Mesodermal cell (in vitro differentiated cells): ENCODE data around the gene PLEKHA6.

Source experiments
- H3K27ac ChIP-seq: 2 replicates; pipeline ENCODE4 v1.7.0; 2013; ENCODE audit warnings: mild to moderate bottlenecking, low read depth, low read length, moderate library complexity; ENCODE audit not compliant: severe bottlenecking
- H3K36me3 ChIP-seq: 2 replicates; pipeline ENCODE4 v1.7.1; 2013; ENCODE audit warnings: mild to moderate bottlenecking, low read length, moderate library complexity; ENCODE audit not compliant: control insufficient read depth, insufficient read depth
- H3K4me1 ChIP-seq: one replicate; pipeline ENCODE4 v1.7.1; 2013; ENCODE audit warnings: mild to moderate bottlenecking, low read length; ENCODE audit not compliant: insufficient read depth, control insufficient read depth, poor library complexity, severe bottlenecking
- H3K4me3 ChIP-seq: 2 replicates; pipeline ENCODE4 v1.7.0; 2013; ENCODE audit warnings: low read length, control low read depth, mild to moderate bottlenecking; ENCODE audit not compliant: insufficient read depth, poor library complexity, severe bottlenecking; ENCODE audit errors: extremely low read depth
- H3K9me3 ChIP-seq: 2 replicates; pipeline ENCODE4 v1.7.1; 2013; ENCODE audit warnings: mild to moderate bottlenecking, low read length, moderate library complexity; ENCODE audit not compliant: control insufficient read depth
- WGBS, 2 experiments: methylation state at CpG; one replicate each; pipeline ENCODE4 v1.1.5; 2013; ENCODE audit warnings: missing lambda C conversion rate in 2 of 2; ENCODE audit not compliant: insufficient coverage in 2 of 2; 5-methylcytosine and 5-hydroxymethylcytosine counted together

PLEKHA6 gene

DNA sequence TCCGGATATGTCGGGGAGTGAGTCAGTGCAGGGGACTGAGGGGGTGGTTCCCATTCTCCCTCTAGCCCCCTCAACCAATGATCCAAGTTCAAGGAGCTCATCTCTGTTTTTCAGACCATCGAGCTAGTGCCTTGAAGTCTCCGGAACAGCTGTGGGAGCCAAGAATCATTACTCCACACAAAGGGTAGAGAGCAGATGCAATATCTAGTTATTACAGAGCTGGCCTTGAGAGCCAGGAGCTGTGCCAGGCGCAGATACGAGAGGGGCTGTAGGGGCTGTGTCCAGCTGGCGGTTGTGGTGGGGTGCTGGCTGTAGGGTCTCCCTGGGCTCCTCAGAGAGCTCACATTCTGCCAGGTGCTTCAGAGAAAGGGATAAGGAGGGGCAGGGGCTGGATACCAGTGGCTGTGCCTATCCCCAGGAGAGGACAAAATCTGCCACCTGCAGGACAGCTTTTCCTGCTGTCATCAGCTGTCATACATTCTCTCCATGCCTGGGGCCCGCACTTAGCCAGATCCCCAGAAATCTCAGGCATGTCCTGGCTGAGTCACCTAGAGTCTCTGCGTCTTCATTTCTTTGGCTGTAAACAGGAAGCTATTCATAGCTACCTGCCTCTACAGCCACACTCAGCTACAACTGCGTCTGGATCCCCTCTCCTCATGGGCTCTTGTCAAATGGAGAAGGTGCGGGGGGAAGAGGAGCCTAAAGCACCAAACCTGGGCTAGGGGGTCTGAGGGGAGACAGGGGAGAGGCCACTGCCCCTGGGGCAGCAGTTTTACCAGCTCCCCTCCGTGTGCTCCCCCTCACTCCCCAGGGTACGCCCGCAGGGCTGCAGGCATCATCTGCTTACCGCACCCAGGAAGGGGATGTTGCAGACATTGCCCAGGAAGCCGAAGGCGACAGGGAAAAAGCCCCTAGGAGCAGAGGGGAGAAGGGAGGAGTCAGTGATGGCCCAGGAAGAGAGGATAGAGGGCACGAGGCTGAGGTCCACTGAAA lies 161.1 kb downstream of the PLEKHA6 start:
- WGBS, 2 experiments: 86 to 87% methylated on average over 8 to 10 of the region's 18 CpGs
- Histone ChIP-seq H3K36me3 (no peaks in the 10 kb centered on the region), H3K9me3 (no peaks in the 10 kb centered on the region), H3K4me3 (no peak overlapping the region), H3K27ac (peak overlapping the region; percentile 41), H3K4me1 (peaks cover 50% of the 10 kb centered on the region)

- no peaks in the 10 kb centered on the region for H3K9me3 ChIP-seq
- no peak overlapping the region for H3K27ac ChIP-seq
- peaks cover 50% of the 10 kb centered on the region for H3K4me1 ChIP-seq
- WGBS, 2 experiments: 80 to 94% methylated on average over 3 to 4 of the region's 5 CpGs
- H3K4me3 ChIP-seq: no peak overlapping the region
- H3K36me3 ChIP-seq: no peaks in the 10 kb centered on the region
These were observed 162.7 kb downstream of the PLEKHA6 start for GRCh38 chr1:204197068-204197467.

- Histone ChIP-seq H3K4me1 (peaks cover 50% of the 10 kb centered on the region), H3K27ac (peak within 1 kb of the TSS; percentile 2), H3K36me3 (no peaks in the 10 kb centered on the region), H3K9me3 (no peaks in the 10 kb centered on the region), H3K4me3 (no peak within 1 kb of the TSS)
- 65 to 85% methylated on average over 10 to 12 of the region's 18 CpGs for WGBS, 2 experiments
These were observed 163.5 kb downstream of the PLEKHA6 start, which contains the start of gene KISS1 for GRCh38 chr1:204196068-204196795. TSS of gene KISS1 (minus strand) at chr1:204196491. CDS start at chr1:204192876, 3,615 bp downstream.

DNA sequence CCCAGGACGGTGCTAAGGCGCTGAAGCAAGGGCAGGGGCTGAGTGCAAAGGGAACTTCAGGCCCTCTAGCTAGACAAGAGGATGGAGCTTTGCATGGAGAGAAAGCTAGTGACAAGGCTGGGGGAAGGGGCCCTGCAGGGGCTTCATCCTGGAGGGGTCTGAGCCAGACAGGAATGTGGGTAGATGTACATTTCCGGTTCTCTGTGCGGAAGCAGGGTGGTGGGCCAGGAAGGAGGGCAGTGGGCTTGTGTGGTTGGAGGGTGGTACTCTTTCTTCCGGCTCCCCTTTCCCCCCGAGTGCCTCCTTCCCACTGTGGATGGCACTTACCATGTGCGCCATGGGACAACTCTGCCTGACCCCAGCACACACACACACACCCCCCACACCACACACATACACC lies 165.0 kb downstream of the PLEKHA6 start:
- no peak overlapping the region for H3K4me3 ChIP-seq
- H3K9me3 ChIP-seq: no peaks in the 10 kb centered on the region
- H3K36me3 ChIP-seq: no peaks in the 10 kb centered on the region
- no peak overlapping the region for H3K27ac ChIP-seq
- WGBS, 2 experiments: 79 to 82% methylated on average over 2 of the region's 7 CpGs
- H3K4me1 ChIP-seq: peaks cover 42% of the 10 kb centered on the region

DNA sequence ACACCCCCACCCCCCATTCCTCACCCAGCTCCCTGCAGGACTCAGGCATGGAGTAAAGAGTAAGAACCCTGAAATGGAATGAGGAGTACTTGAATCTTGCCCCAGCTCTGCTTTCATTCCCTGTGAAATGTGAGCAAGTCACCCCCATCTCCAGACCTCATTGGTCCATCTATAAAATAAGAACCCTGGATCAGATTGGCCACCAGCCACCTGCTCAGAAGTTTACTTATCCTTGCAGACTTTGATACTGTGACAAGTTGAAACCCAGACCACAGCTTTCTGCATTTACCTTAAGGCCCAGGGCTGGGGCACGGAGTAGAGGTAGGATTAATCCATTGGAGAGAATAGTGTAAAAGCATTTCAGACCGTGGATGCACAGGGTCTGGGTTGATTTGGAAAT lies 165.6 kb downstream of the PLEKHA6 start:
- Histone ChIP-seq H3K4me1 (peaks cover 35% of the 10 kb centered on the region), H3K27ac (no peak overlapping the region), H3K36me3 (no peaks in the 10 kb centered on the region), H3K4me3 (no peak overlapping the region), H3K9me3 (no peaks in the 10 kb centered on the region)
- 86% methylated on average over 1 of the region's 2 CpGs; no CpG with 5 or more reads in 1 of the 2 experiments for WGBS, 2 experiments

DNA sequence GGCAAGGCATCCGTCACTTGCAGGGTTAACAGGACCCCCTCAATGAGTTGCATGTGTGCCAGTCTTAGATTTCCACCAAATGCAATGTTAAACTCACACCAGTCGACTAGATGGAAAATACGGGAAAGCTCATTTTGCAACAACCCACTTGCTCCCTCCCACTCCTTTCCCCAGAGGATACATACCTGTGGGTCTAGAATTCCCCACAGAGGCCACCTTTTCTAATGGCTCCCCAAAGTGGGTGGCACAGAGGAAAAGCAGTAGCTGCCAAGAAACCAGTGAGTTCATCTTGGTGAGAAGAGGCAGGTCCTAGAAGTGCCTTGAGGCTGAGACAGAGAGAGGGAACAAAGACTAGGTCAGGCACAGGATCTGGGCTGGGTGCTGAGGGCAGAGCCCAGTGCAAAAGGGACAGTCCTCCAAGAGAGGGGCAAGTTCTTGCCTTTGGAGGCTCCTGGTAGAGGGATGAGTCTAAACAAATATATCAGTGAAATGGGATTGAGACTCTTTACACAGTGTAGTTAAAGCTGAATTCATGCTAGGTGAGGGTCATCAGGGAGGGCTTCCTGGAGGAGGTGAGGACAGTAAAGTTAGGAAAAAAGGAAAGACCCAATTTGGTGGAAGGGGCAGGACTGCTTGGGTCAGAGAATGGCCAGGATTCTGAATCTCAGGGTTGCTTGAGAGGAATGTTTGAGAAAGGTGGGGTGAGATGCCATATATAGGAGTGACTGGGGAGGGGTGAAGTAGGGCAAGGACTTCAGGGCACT lies 167.0 kb downstream of the PLEKHA6 start:
- H3K4me3 ChIP-seq: no peak overlapping the region
- WGBS, 2 experiments: 84 to 96% methylated on average over 2 to 3 of the region's 3 CpGs
- H3K27ac ChIP-seq: no peak overlapping the region
- no peaks in the 10 kb centered on the region for H3K9me3 ChIP-seq
- peaks cover 22% of the 10 kb centered on the region for H3K4me1 ChIP-seq
- no peaks in the 10 kb centered on the region for H3K36me3 ChIP-seq

DNA sequence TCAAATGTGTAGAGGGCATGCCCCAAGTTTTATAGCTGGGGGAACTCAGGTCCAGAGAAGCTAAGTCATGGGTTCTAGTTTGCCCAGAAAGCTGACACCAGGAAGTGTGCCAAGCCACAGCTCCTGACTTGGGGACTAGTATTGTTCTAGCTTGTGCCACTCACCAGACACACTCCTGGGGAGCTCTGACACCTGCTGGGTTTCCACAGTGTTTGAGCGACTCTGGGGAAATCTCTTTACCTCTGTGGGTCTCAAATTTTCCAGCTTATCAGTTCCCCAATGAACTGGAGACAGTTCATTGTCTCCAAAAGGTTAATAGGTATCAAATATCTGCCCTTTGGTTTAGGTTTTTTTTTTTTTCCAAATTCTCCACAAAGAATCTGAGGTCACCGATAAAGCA lies 167.7 kb downstream of the PLEKHA6 start:
- Histone ChIP-seq H3K36me3 (no peaks in the 10 kb centered on the region), H3K9me3 (no peaks in the 10 kb centered on the region), H3K4me3 (no peak overlapping the region), H3K4me1 (peaks cover 16% of the 10 kb centered on the region), H3K27ac (no peak overlapping the region)
- WGBS, 2 experiments: 95 to 100% methylated on average over 2 of the region's 2 CpGs

- Histone ChIP-seq H3K9me3 (no peaks in the 10 kb centered on the region), H3K27ac (no peak overlapping the region), H3K4me3 (no peak overlapping the region), H3K4me1 (peaks cover 10% of the 10 kb centered on the region), H3K36me3 (no peaks in the 10 kb centered on the region)
- 96 to 100% methylated on average over 5 of the region's 7 CpGs for WGBS, 2 experiments
These were observed 168.3 kb downstream of the PLEKHA6 start for GRCh38 chr1:204191456-204191855.

DNA sequence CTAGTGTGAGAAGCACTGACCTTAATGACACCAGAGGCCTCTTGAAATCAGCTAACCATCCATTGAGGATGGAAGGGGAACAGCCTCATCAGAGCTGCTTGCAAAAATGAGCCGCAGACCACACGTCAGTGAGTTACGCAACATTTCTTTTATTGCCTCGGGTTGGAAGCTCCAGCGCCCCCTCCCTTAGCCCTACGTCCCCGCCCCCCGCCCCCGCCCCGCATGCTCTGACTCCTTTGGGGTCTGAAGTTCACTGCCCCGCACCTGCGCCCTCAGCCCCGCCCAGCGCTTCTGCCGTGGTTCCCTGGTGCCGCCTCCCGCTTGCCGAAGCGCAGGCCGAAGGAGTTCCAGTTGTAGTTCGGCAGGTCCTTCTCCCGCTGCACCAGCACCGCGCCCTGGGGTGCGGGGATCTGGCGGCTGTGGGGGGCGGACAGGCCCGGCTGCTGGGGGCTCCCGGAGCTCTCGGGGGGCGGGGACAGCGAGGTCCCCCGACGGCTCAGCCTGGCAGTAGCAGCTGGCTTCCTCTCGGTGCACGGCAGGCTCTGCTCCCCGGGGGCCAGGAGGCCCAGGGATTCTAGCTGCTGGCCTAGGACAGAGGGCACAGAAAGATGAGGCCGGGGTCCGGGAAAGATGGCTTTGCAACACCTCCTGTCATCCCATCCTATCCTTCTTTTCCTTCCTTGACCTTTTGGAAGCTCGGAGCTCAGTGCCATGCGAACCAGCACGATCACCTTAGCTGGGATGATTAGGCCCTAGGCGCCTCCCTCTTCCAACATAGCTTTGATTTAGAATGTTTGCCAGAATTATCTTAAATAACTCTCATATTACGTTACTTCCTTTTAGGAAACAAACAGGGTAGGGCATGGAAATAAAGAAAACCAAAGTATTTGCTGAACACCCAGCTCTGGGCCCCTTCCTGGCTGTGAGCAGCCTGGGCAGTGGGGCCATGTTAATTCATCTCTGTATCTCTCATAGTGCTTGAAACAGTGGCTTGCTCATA lies 169.2 kb downstream of the PLEKHA6 start:
- no peaks in the 10 kb centered on the region for H3K36me3 ChIP-seq
- H3K4me1 ChIP-seq: peaks cover under 1% of the 10 kb centered on the region
- H3K4me3 ChIP-seq: no peak overlapping the region
- no peak overlapping the region for H3K27ac ChIP-seq
- H3K9me3 ChIP-seq: no peaks in the 10 kb centered on the region
- 19 to 24% methylated on average over 16 to 27 of the region's 44 CpGs for WGBS, 2 experiments
